Measurements from ENCODE around the gene CNTFR. TPM values are rescaled to one million over a fixed set of nuclear protein-coding genes. Genes with fewer than 3 reads are reported as not detected.

CNTFR gene
- total and polyA plus RNA-seq, 4 experiments from 2014 or later = not detected

DNA sequence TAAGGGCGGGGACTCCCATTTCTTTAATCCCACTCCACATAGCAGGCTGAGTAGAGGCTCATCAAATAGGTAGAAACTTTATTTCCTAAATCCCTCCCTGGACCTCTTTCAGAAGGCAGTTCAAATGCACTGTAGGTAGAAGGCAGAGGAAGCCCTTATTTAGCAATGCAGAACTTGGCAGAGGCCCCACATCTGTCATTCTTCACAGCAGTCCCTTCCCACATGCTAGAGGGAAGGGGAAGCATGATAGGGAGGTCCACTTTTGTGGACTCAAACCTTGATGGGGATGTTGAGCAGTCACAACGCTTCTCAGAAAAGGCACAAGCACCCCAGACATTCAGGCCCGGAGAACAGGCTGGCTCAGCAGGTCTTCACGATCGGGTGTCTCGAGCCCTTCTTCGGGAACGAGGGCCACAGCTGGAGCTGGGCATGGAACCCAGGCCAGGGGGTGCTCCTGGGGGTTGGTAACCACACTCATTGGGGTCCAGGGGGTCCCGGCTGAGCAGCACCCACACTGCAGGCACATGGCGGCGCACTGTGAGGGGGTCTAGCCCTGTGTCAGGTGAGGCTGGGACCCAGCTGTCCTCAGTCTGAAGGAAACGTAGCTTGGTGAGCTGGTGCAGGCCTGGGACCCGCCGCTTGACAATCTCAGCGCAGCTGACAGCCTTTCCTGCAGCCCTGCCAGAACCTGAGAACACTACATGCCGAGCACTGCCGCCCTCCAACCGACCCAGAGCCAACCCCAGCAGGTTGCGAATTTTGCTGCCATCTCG lies 21.1 kb upstream of the CNTFR start:
- ChIA-PET CTCF (ENCODE audit: partially characterized antibody) (interaction anchor here (0.8 to 8.4 kb wide), 7 partner anchors 8 to 92 kb away, joined by 3 to 235 read pairs (median 8); partner anchors contain the start of genes ARID3C, DCTN3 and SIGMAR1), POLR2A (ENCODE audit: partially characterized antibody) (interaction anchor here (0.9 to 4.4 kb wide), 6 partner anchors 10 to 229 kb away, joined by 3 to 106 read pairs (median 15); partner anchors contain the start of genes ARID3C, CCL27, DCTN3 and GALT)
- H3K27me3 Mint-ChIP-seq = no peaks in the 10 kb centered on the region
- peak overlapping the region in 4 of 7 donors; percentile 37 to 97 (median 90) for H3K27ac Mint-ChIP-seq
- peak overlapping the region in 1 of 2 donors; percentile 81 for H3K4me3 ChIP-seq (ENCODE audit: low read length in 2 of 2)
- H3K27ac ChIP-seq (ENCODE audit: low read depth, low read length) = peak overlapping the region; percentile 71
- H3K9me3 Mint-ChIP-seq = no peaks in the 10 kb centered on the region
- H3K4me1 Mint-ChIP-seq = peaks cover 7 to 31% (median 23%) of the 10 kb centered on the region in 4 donors
- intact Hi-C loops (cut with micrococcal nuclease) = loop anchor here (5.0 kb wide), 2 partner anchors 37 to 793 kb away; partner anchors contain the start of genes GALT and UBE2R2
- H3K36me3 ChIP-seq (ENCODE audit: insufficient read depth, low read length) = peaks cover 14% of the 10 kb centered on the region
- no peak for DNase-seq
- H3K36me3 Mint-ChIP-seq = peaks cover 0 to 22% of the 10 kb centered on the region in 2 donors
- peak overlapping the region; percentile 64 to 93 (median 92) for H3K4me3 Mint-ChIP-seq
- H3K9me3 ChIP-seq (ENCODE audit: control insufficient read depth in 1 of 2, low read length in 2 of 2) = no peaks in the 10 kb centered on the region
- H3K4me1 ChIP-seq (ENCODE audit: insufficient read depth, low read length) = peaks cover 19% of the 10 kb centered on the region
- H3K27me3 ChIP-seq (ENCODE audit: insufficient read depth, low read length) = no peaks in the 10 kb centered on the region

DNA sequence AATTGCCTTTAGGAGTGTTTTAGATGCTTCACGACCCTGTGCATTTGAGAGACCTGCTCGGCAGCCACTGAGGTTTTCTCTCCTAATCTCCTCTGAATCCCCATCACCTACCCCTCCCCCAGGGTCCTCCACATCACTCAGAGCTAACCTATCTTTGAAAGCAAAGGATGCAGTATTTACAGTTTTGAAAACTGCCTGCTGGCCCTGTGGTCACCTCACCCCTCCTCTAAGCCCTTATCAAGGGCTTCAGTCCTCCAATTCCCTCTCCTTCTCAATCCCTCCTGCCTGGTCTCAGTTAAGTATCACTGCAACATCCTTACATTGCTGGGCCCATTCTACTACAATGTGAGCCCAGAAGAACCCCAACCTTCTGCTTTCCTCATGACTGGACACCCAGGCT lies 17.8 kb upstream of the CNTFR start:
- Mint-ChIP-seq H3K4me1 (peaks cover 5 to 22% (median 14%) of the 10 kb centered on the region in 4 donors), H3K27ac (no peak overlapping the region), H3K27me3 (peaks cover 0 to 2% of the 10 kb centered on the region in 2 donors), H3K36me3 (peaks cover 0 to 6% of the 10 kb centered on the region in 2 donors), H3K4me3 (no peak overlapping the region), H3K9me3 (no peaks in the 10 kb centered on the region)
- DNase-seq = no peak
- Histone ChIP-seq H3K27ac (ENCODE audit: low read depth, low read length) (no peak overlapping the region), H3K27me3 (ENCODE audit: insufficient read depth, low read length) (no peaks in the 10 kb centered on the region), H3K9me3 (ENCODE audit: control insufficient read depth in 1 of 2, low read length in 2 of 2) (no peaks in the 10 kb centered on the region), H3K36me3 (ENCODE audit: insufficient read depth, low read length) (no peaks in the 10 kb centered on the region), H3K4me1 (ENCODE audit: insufficient read depth, low read length) (peaks cover 11% of the 10 kb centered on the region), H3K4me3 (ENCODE audit: low read length in 2 of 2) (no peak overlapping the region)
- POLR2A ChIA-PET (ENCODE audit: partially characterized antibody) = interaction anchor here (1.5 kb wide), 1 partner anchor 30 kb away, joined by 5 read pairs; the partner anchor contains the start of gene SIGMAR1
- intact Hi-C loops (cut with micrococcal nuclease) = no loop called here
- CTCF ChIA-PET (ENCODE audit: partially characterized antibody) = interaction anchor here (0.8 to 5.6 kb wide), 3 partner anchors 12 to 28 kb away, joined by 3 to 70 read pairs (median 21); partner anchors contain the start of gene SIGMAR1

DNA sequence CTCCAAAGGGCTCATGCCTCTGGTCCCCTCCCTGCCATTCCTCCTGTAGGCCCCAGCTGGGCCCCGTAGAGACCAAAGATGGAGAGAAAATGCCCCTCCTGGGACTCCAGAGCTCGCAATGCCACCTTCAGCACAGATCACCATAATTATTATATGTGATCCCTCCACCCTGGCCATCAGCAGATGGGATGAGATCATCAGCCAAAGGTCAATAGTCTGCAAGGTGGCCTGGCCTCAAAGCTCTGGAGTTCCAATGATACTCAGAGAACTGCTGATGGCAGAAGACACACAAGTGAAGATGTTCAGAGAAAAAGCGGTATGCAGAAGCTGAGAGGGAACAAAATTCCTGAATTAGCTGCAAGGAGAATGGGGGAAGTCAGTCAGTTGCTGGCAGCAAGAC lies 17.4 kb upstream of the CNTFR start:
- H3K27ac Mint-ChIP-seq = no peak overlapping the region
- intact Hi-C loops (cut with micrococcal nuclease) = no loop called here
- CTCF ChIA-PET (ENCODE audit: partially characterized antibody) = interaction anchor here (0.8 to 5.6 kb wide), 5 partner anchors 8 to 203 kb away, joined by 3 to 70 read pairs (median 20); partner anchors contain the start of gene SIGMAR1
- Histone ChIP-seq H3K4me1 (ENCODE audit: insufficient read depth, low read length) (peaks cover 10% of the 10 kb centered on the region), H3K4me3 (ENCODE audit: low read length in 2 of 2) (no peak overlapping the region), H3K9me3 (ENCODE audit: control insufficient read depth in 1 of 2, low read length in 2 of 2) (no peaks in the 10 kb centered on the region), H3K27me3 (ENCODE audit: insufficient read depth, low read length) (no peaks in the 10 kb centered on the region), H3K27ac (ENCODE audit: low read depth, low read length) (no peak overlapping the region), H3K36me3 (ENCODE audit: insufficient read depth, low read length) (no peaks in the 10 kb centered on the region)
- peaks cover 0 to 3% of the 10 kb centered on the region in 2 donors for H3K36me3 Mint-ChIP-seq
- no peak for DNase-seq
- H3K9me3 Mint-ChIP-seq = no peaks in the 10 kb centered on the region
- peaks cover 0 to 2% of the 10 kb centered on the region in 2 donors for H3K27me3 Mint-ChIP-seq
- POLR2A ChIA-PET (ENCODE audit: partially characterized antibody) = interaction anchor here (1.5 kb wide), 1 partner anchor 31 kb away, joined by 5 read pairs; the partner anchor contains the start of gene SIGMAR1
- H3K4me1 Mint-ChIP-seq = peaks cover 5 to 19% (median 12%) of the 10 kb centered on the region in 4 donors
- H3K4me3 Mint-ChIP-seq = no peak overlapping the region

DNA sequence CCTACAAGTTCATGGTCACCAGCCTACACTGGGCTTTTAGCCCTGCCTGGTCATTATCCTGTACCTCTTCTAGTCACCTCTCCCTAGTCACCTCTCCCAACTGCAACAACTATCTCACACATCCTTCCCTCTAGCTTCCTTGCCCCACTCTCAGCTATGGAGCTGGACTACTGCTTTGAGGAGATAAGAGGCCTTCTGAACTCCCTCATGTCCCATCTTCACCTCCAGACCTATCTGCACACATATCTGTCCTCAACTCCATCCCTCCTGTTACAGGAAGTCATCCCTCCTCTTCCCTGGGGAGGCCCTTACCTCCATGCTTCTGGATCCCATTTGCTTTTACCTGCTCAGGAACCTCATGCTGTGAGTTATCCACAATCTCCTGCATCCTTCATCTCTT lies 16.7 kb upstream of the CNTFR start:
- ChIA-PET POLR2A (ENCODE audit: partially characterized antibody) (interaction anchor here (1.5 kb wide), 1 partner anchor 31 kb away, joined by 5 read pairs; the partner anchor contains the start of gene SIGMAR1), CTCF (ENCODE audit: partially characterized antibody) (interaction anchor here (0.6 to 5.6 kb wide), 6 partner anchors 8 to 451 kb away, joined by 3 to 70 read pairs (median 12); partner anchors contain the start of gene SIGMAR1)
- Mint-ChIP-seq H3K27ac (no peak overlapping the region), H3K4me1 (peaks cover 3 to 14% (median 8%) of the 10 kb centered on the region in 4 donors), H3K4me3 (no peak overlapping the region), H3K9me3 (no peaks in the 10 kb centered on the region), H3K27me3 (peaks cover 0 to 2% of the 10 kb centered on the region in 2 donors), H3K36me3 (peaks cover 0 to 2% of the 10 kb centered on the region in 2 donors)
- Histone ChIP-seq H3K27me3 (ENCODE audit: insufficient read depth, low read length) (no peaks in the 10 kb centered on the region), H3K9me3 (ENCODE audit: control insufficient read depth in 1 of 2, low read length in 2 of 2) (no peaks in the 10 kb centered on the region), H3K36me3 (ENCODE audit: insufficient read depth, low read length) (no peaks in the 10 kb centered on the region), H3K4me3 (ENCODE audit: low read length in 2 of 2) (no peak overlapping the region), H3K4me1 (ENCODE audit: insufficient read depth, low read length) (peaks cover 5% of the 10 kb centered on the region), H3K27ac (ENCODE audit: low read depth, low read length) (no peak overlapping the region)
- DNase-seq = no peak
- intact Hi-C loops (cut with micrococcal nuclease) = no loop called here

DNA sequence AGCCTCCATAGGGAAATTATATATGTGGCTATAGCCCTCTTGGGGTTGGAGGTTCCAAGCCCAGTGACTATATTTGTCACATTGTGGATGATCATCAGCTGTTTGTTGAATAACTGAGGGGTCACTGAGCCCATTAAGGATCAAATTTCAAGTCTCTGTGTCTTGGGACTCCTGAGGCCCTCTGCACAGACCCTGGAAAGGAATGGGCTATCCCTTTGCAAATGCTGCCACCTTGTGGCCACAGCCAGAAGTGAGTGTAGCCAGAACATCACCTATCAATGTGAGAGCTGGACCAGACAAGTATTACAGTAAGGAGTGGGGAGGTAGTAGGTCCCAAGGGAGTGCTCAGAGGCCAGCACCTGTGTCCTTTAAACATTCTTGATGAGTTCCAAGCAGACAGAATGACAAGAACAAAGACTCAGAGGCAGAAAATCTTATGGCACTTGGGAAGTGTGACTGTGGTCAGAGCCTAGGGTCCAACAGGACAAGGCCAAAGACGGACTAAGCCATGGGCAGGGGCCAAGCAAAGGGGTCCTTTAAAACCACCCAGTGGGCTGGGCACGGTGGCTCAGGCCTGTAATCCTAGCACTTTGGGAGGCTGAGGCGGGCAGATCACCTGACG lies 14.2 kb upstream of the CNTFR start:
- ChIA-PET CTCF (ENCODE audit: partially characterized antibody) (interaction anchor here (0.6 to 5.6 kb wide), 28 partner anchors 9 to 614 kb away, joined by 3 to 70 read pairs (median 4); partner anchors contain the start of genes ARID3C, CCL27, DCTN3 and GALT), POLR2A (ENCODE audit: partially characterized antibody) (no interaction called here)
- H3K27ac Mint-ChIP-seq = no peak overlapping the region
- DNase-seq = peak; percentile 67 to 78 (median 74)
- peaks cover 0 to 2% (median 0%) of the 10 kb centered on the region in 4 donors for H3K4me1 Mint-ChIP-seq
- H3K27me3 Mint-ChIP-seq = peaks cover 0 to 3% of the 10 kb centered on the region in 2 donors
- H3K36me3 Mint-ChIP-seq = no peaks in the 10 kb centered on the region
- H3K4me3 ChIP-seq (ENCODE audit: low read length in 2 of 2) = no peak overlapping the region
- H3K9me3 ChIP-seq (ENCODE audit: control insufficient read depth in 1 of 2, low read length in 2 of 2) = no peaks in the 10 kb centered on the region
- H3K27ac ChIP-seq (ENCODE audit: low read depth, low read length) = no peak overlapping the region
- no peak overlapping the region for H3K4me3 Mint-ChIP-seq
- no peaks in the 10 kb centered on the region for H3K36me3 ChIP-seq (ENCODE audit: insufficient read depth, low read length)
- H3K9me3 Mint-ChIP-seq = no peaks in the 10 kb centered on the region
- no peaks in the 10 kb centered on the region for H3K4me1 ChIP-seq (ENCODE audit: insufficient read depth, low read length)
- H3K27me3 ChIP-seq (ENCODE audit: insufficient read depth, low read length) = no peaks in the 10 kb centered on the region
- intact Hi-C loops (cut with micrococcal nuclease) = loop anchor here (1.0 to 5.0 kb wide), 2 partner anchors 34 to 166 kb away; partner anchors contain the start of gene SIGMAR1

DNA sequence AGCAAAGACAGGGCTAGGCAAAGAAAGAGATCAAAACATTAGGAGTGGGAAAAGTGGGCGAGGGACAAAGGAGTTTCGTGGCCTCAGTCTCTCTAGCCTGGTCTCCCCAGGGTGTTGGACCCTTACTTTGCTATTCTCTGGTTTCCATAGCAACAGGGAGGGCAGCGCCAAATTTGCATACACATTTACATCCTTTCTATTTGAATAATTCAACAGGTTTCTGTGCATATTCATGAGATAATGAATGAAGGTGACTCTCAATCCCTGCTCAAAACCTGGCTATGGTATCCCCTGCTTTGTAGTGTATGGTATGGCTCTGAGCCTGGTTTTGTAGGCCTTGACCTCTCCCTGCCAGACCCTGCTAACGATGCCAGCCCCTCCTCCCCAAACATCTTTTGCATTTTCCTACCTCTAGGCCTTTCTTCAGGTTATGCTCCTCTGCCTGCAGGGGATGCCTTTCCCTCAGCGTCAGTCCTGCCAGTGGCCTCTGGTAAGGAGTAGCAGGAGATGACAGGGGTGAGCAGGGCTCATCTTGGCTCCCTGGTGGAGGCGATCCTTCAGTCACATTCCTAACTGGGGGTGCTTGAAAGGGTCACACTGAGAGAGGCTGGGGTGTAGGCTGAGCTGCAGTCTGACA lies 12.5 kb upstream of the CNTFR start:
- no peak overlapping the region for H3K4me3 Mint-ChIP-seq
- no peaks in the 10 kb centered on the region for H3K9me3 Mint-ChIP-seq
- peak overlapping the region in 1 of 7 donors; percentile 71 for H3K27ac Mint-ChIP-seq
- CTCF ChIA-PET (ENCODE audit: partially characterized antibody) = interaction anchor here (0.9 to 5.6 kb wide), 13 partner anchors 9 to 300 kb away, joined by 3 to 70 read pairs (median 4); partner anchors contain the start of genes DCTN3, RPP25L and SIGMAR1
- H3K4me1 Mint-ChIP-seq = peaks cover 0 to 2% (median 0%) of the 10 kb centered on the region in 4 donors
- H3K36me3 Mint-ChIP-seq = no peaks in the 10 kb centered on the region
- H3K27me3 Mint-ChIP-seq = peaks cover 0 to 6% of the 10 kb centered on the region in 2 donors
- intact Hi-C loops (cut with micrococcal nuclease) = loop anchor here (5.0 kb wide), 1 partner anchor 35 kb away; the partner anchor contains the start of gene SIGMAR1
- Histone ChIP-seq H3K9me3 (ENCODE audit: control insufficient read depth in 1 of 2, low read length in 2 of 2) (no peaks in the 10 kb centered on the region), H3K36me3 (ENCODE audit: insufficient read depth, low read length) (no peaks in the 10 kb centered on the region), H3K27ac (ENCODE audit: low read depth, low read length) (no peak overlapping the region), H3K27me3 (ENCODE audit: insufficient read depth, low read length) (no peaks in the 10 kb centered on the region), H3K4me1 (ENCODE audit: insufficient read depth, low read length) (no peaks in the 10 kb centered on the region), H3K4me3 (ENCODE audit: low read length in 2 of 2) (no peak overlapping the region)
- POLR2A ChIA-PET (ENCODE audit: partially characterized antibody) = no interaction called here
- no peak for DNase-seq

Measured in CD4-positive, alpha-beta memory T cell (primary cell).